HEK293T (cell line): Measurements from ENCODE around the gene AKAP7.

Source experiments
- CTCF ChIA-PET: fragments of 350-600 bp; formaldehyde crosslinking; extraction: SDS; loops from one replicate; lab custom pipeline; 2021; ENCODE audit warnings: antibody characterized with exemption, inconsistent platforms; lab: Yijun Ruan, JAX
- POLR2A ChIA-PET: fragments of 350-600 bp; formaldehyde crosslinking; extraction: SDS; loops from one replicate; lab custom pipeline; 2020; ENCODE audit warnings: antibody characterized with exemption, inconsistent platforms; lab: Yijun Ruan, JAX
- DNase-seq: peaks from one replicate; pipeline ENCODE4 v3.0.0; 2012; ENCODE audit warnings: mixed read lengths; ENCODE audit errors: extremely low spot score
- ARNT ChIP-seq: fragments of 450-650 bp; IDR thresholded peaks from 2 replicates; pipeline ENCODE4 v1.6.1; 2017; ENCODE audit warnings: mild to moderate bottlenecking
- BHLHE40 ChIP-seq: fragments of 450-650 bp; IDR thresholded peaks from 2 replicates; pipeline ENCODE4 v1.6.1; 2016; ENCODE audit warnings: mild to moderate bottlenecking, moderate library complexity, borderline replicate concordance
- CTBP1 ChIP-seq: fragments of 450-650 bp; IDR thresholded peaks from 2 replicates; pipeline ENCODE4 v1.6.1; 2016; ENCODE audit warnings: borderline replicate concordance
- ELF4 ChIP-seq: fragments of 450-650 bp; IDR thresholded peaks from 2 replicates; pipeline ENCODE4 v1.6.1; 2017; ENCODE audit warnings: antibody characterized with exemption
- FOXA1 ChIP-seq: fragments of 450-650 bp; IDR thresholded peaks from 2 replicates; pipeline ENCODE4 v1.6.1; 2016; ENCODE audit warnings: mild to moderate bottlenecking
- FOXK2 ChIP-seq: fragments of 450-650 bp; IDR thresholded peaks from 2 replicates; pipeline ENCODE4 v1.6.1; 2016; ENCODE audit warnings: mild to moderate bottlenecking
- FOXM1 ChIP-seq: fragments of 450-650 bp; IDR thresholded peaks from 2 replicates; pipeline ENCODE4 v1.6.1; 2017; ENCODE audit warnings: mild to moderate bottlenecking, borderline replicate concordance
- HDGF ChIP-seq: fragments of 450-650 bp; IDR thresholded peaks from 2 replicates; pipeline ENCODE4 v1.6.1; 2017; ENCODE audit warnings: antibody characterized with exemption, borderline replicate concordance
- L3MBTL2 ChIP-seq: fragments of 450-650 bp; conservative IDR thresholded peaks from 2 replicates; pipeline ENCODE4 v1.6.1; 2016; ENCODE audit warnings: mild to moderate bottlenecking
- LEF1 ChIP-seq: fragments of 450-650 bp; IDR thresholded peaks from 2 replicates; pipeline ENCODE4 v1.6.1; 2017; ENCODE audit warnings: mild to moderate bottlenecking, borderline replicate concordance
- NFRKB ChIP-seq: fragments of 450-650 bp; IDR thresholded peaks from 2 replicates; pipeline ENCODE4 v1.6.1; 2016; ENCODE audit warnings: mild to moderate bottlenecking, moderate library complexity
- PKNOX1 ChIP-seq: fragments of 450-650 bp; IDR thresholded peaks from 2 replicates; pipeline ENCODE4 v1.6.1; 2016
- SP1 ChIP-seq: fragments of 450-650 bp; IDR thresholded peaks from 2 replicates; pipeline ENCODE4 v1.6.1; 2017
- SUZ12 ChIP-seq: fragments of 450-650 bp; IDR thresholded peaks from 2 replicates; pipeline ENCODE4 v1.6.1; 2016; ENCODE audit warnings: mild to moderate bottlenecking
- TARDBP ChIP-seq: fragments of 450-650 bp; IDR thresholded peaks from 2 replicates; pipeline ENCODE4 v1.6.1; 2016
- ZNF384 ChIP-seq: fragments of 450-650 bp; IDR thresholded peaks from 2 replicates; pipeline ENCODE4 v1.6.1; 2016

The AKAP7 gene

GRCh38 chr6:131282365-131282764 is 147.1 kb downstream of the AKAP7 start:
- ChIA-PET POLR2A (no interaction called here), CTCF (interaction anchor here (0.5 kb wide), 1 partner anchor 252 kb away, joined by 3 read pairs; no protein-coding TSS in a partner anchor)
- TF ChIP-seq BHLHE40: no peak
- TF ChIP-seq CTBP1: no peak
- no peak for TF ChIP-seq PKNOX1
- TF ChIP-seq LEF1: no peak
- no peak for TF ChIP-seq FOXK2
- TF ChIP-seq FOXA1: no peak
- TF ChIP-seq TARDBP: no peak
- TF ChIP-seq HDGF: no peak
- no peak for TF ChIP-seq NFRKB
- no peak for TF ChIP-seq L3MBTL2
- no peak for TF ChIP-seq ZNF384
- no peak for TF ChIP-seq FOXM1
- no peak for TF ChIP-seq ARNT
- TF ChIP-seq SUZ12: no peak
- no peak for TF ChIP-seq SP1
- DNase-seq: no peak

- TF ChIP-seq BHLHE40: no peak
- no peak for TF ChIP-seq LEF1
- TF ChIP-seq ARNT: no peak
- no peak for TF ChIP-seq FOXM1
- no peak for TF ChIP-seq NFRKB
- TF ChIP-seq ZNF384: no peak
- TF ChIP-seq SP1: no peak
- TF ChIP-seq CTBP1: no peak
- TF ChIP-seq ELF4: no peak
- TF ChIP-seq FOXK2: no peak
- no peak for TF ChIP-seq TARDBP
- no peak for TF ChIP-seq PKNOX1
- TF ChIP-seq HDGF: no peak
- no peak for TF ChIP-seq SUZ12
- TF ChIP-seq L3MBTL2: no peak
- POLR2A ChIA-PET: no interaction called here
- DNase-seq: no peak
- CTCF ChIA-PET: interaction anchor here (0.7 kb wide), 1 partner anchor 179 kb away, joined by 6 read pairs; no protein-coding TSS in a partner anchor
These were observed 148.4 kb downstream of the AKAP7 start for GRCh38 chr6:131283466-131284175.

- ChIA-PET POLR2A (no interaction called here), CTCF (no interaction called here)
- no peak for DNase-seq
- TF ChIP-seq HDGF: no peak
- no peak for TF ChIP-seq FOXA1
- no peak for TF ChIP-seq CTBP1
- TF ChIP-seq L3MBTL2: no peak
- TF ChIP-seq PKNOX1: no peak
- TF ChIP-seq ELF4: no peak
These were observed 150.3 kb downstream of the AKAP7 start for GRCh38 chr6:131285548-131285947.

- TF ChIP-seq PKNOX1 (no peak), FOXA1 (no peak), FOXK2 (no peak), L3MBTL2 (no peak), SP1 (no peak), ZNF384 (no peak), CTBP1 (no peak), ELF4 (no peak), BHLHE40 (no peak)
- no peak for DNase-seq
- ChIA-PET CTCF (no interaction called here), POLR2A (no interaction called here)
These were observed 151.3 kb downstream of the AKAP7 start for GRCh38 chr6:131286469-131287040.

- POLR2A ChIA-PET: no interaction called here
- TF ChIP-seq SUZ12: no peak
- no peak for TF ChIP-seq SP1
- TF ChIP-seq FOXK2: no peak
- TF ChIP-seq L3MBTL2: no peak
- no peak for TF ChIP-seq HDGF
- no peak for TF ChIP-seq LEF1
- no peak for TF ChIP-seq ARNT
- TF ChIP-seq FOXM1: no peak
- no peak for TF ChIP-seq FOXA1
- no peak for TF ChIP-seq NFRKB
- no peak for TF ChIP-seq ELF4
- no peak for TF ChIP-seq TARDBP
- TF ChIP-seq CTBP1: no peak
- no peak for TF ChIP-seq ZNF384
- CTCF ChIA-PET: no interaction called here
- no peak for DNase-seq
These were observed 152.9 kb downstream of the AKAP7 start for GRCh38 chr6:131288214-131288613.
